Right atrium auricular region (tissue), 2 donors: ENCODE results near the gene APOBEC3G. TPM values are rescaled to one million over a fixed set of nuclear protein-coding genes. Genes with fewer than 3 reads are reported as not detected.

Source experiments
- DNase-seq: peaks from one replicate; pipeline ENCODE4 v3.0.0-alpha.2; 2019; ENCODE audit warnings: low spot score
- H3K27ac ChIP-seq, 2 donors: fragments of 200-600 bp; sonication (generic); 1 replicate in 1 of 2; 2 replicates in 1 of 2; pipeline ENCODE4 v1.5.1; 2016 to 2019
- H3K27me3 ChIP-seq, 2 donors: fragments of 200-600 bp; sonication (generic); one replicate each; pipeline versions ENCODE4 v1.5.1 to v1.6.0; 2017 to 2019
- H3K36me3 ChIP-seq: fragments of 200-600 bp; sonication (generic); one replicate; pipeline ENCODE4 v1.5.1; 2016
- H3K4me1 ChIP-seq, 2 donors: fragments of 200-600 bp; sonication (generic); one replicate each; pipeline versions ENCODE4 v1.5.1 to v1.6.0; 2017 to 2019
- H3K4me3 ChIP-seq, 2 donors: fragments of 200-600 bp; sonication (generic); 1 replicate in 1 of 2; 2 replicates in 1 of 2; pipeline ENCODE4 v1.5.1; 2017 to 2019; ENCODE audit warnings: mild to moderate bottlenecking in 1 of 2, moderate library complexity in 1 of 2
- H3K9me3 ChIP-seq, 2 donors: fragments of 200-600 bp; sonication (generic); one replicate each; pipeline ENCODE4 v1.5.1; 2019
- CTCF ChIP-seq, 2 donors: fragments of 200-600 bp; sonication (generic); IDR thresholded peaks; one replicate each; pipeline ENCODE4 v1.5.1; 2019; ENCODE audit warnings: antibody characterized with exemption in 2 of 2
- total RNA-seq, 2 donors: library from RNA; depleted of rRNA; stranded (reverse); fragments of >200 nt; gene quantifications; one replicate each; pipeline ENCODE4 v1.1.0, GENCODE V29; 2016

The APOBEC3G gene
- total RNA-seq, 2 donors from 2014 or later = 2.5 to 3.2 TPM

- no peak for TF ChIP-seq CTCF (IDR thresholded peaks at IDR 0.05)
- Histone ChIP-seq H3K4me3 (no peak overlapping the region), H3K4me1 (no peaks in the 10 kb centered on the region), H3K9me3 (no peaks in the 10 kb centered on the region), H3K27me3 (no peaks in the 10 kb centered on the region), H3K36me3 (no peaks in the 10 kb centered on the region), H3K27ac (no peak overlapping the region)
- DNase-seq = no peak
These were observed 11.6 kb downstream of the APOBEC3G start for GRCh38 chr22:39088685-39089032.

GRCh38 chr22:39089928-39090327, 12.9 kb downstream of the APOBEC3G start:
- no peak for DNase-seq
- no peaks in the 10 kb centered on the region for H3K27me3 ChIP-seq
- no peak overlapping the region for H3K4me3 ChIP-seq
- no peak for TF ChIP-seq CTCF (IDR thresholded peaks at IDR 0.05)
- no peaks in the 10 kb centered on the region for H3K4me1 ChIP-seq
- H3K9me3 ChIP-seq = no peaks in the 10 kb centered on the region
- H3K27ac ChIP-seq = no peak overlapping the region
- no peaks in the 10 kb centered on the region for H3K36me3 ChIP-seq

- Histone ChIP-seq H3K27ac (no peak overlapping the region), H3K36me3 (no peaks in the 10 kb centered on the region)
- DNase-seq = no peak
These were observed 13.5 kb downstream of the APOBEC3G start for GRCh38 chr22:39090426-39091064.

GRCh38 chr22:39091126-39092081, 14.3 kb downstream of the APOBEC3G start:
- no peaks in the 10 kb centered on the region for H3K27me3 ChIP-seq
- no peaks in the 10 kb centered on the region for H3K36me3 ChIP-seq
- no peak for DNase-seq
- no peaks in the 10 kb centered on the region for H3K4me1 ChIP-seq
- no peaks in the 10 kb centered on the region for H3K9me3 ChIP-seq
- no peak overlapping the region for H3K4me3 ChIP-seq
- H3K27ac ChIP-seq = no peak overlapping the region
- TF ChIP-seq CTCF (IDR thresholded peaks at IDR 0.05) = no peak

More at GRCh38 chr22:39090426-39091064, 13.5 kb downstream of the APOBEC3G start:
- no peaks in the 10 kb centered on the region for H3K4me1 ChIP-seq
- no peaks in the 10 kb centered on the region for H3K27me3 ChIP-seq
- H3K9me3 ChIP-seq = no peaks in the 10 kb centered on the region
- no peak overlapping the region for H3K4me3 ChIP-seq
- no peak for TF ChIP-seq CTCF (IDR thresholded peaks at IDR 0.05)

GRCh38 chr22:39092111-39092862, 15.2 kb downstream of the APOBEC3G start:
- TF ChIP-seq CTCF (IDR thresholded peaks at IDR 0.05) = no peak
- Histone ChIP-seq H3K27ac (no peak overlapping the region), H3K4me3 (no peak overlapping the region), H3K36me3 (no peaks in the 10 kb centered on the region), H3K9me3 (no peaks in the 10 kb centered on the region), H3K4me1 (peaks cover 0 to 7% of the 10 kb centered on the region in 2 donors), H3K27me3 (no peaks in the 10 kb centered on the region)
- no peak for DNase-seq
